Measurements from ENCODE around the gene SCRT2. TPM values are rescaled to one million over a fixed set of nuclear protein-coding genes. Genes with fewer than 3 reads are reported as not detected.

Gene SCRT2
- polyA plus RNA-seq, 3 donors = 0.04 to 0.10 (median 0.06) TPM

GRCh38 chr20:673603-674001, 2.0 kb downstream of the SCRT2 start:
- DNase-seq (ENCODE audit: low read depth in 3 of 3, low spot score in 2 of 3) = no peak

GRCh38 chr20:672963-673602, 2.5 kb downstream of the SCRT2 start:
- DNase-seq (ENCODE audit: low read depth in 3 of 3, low spot score in 2 of 3) = no peak

DNA sequence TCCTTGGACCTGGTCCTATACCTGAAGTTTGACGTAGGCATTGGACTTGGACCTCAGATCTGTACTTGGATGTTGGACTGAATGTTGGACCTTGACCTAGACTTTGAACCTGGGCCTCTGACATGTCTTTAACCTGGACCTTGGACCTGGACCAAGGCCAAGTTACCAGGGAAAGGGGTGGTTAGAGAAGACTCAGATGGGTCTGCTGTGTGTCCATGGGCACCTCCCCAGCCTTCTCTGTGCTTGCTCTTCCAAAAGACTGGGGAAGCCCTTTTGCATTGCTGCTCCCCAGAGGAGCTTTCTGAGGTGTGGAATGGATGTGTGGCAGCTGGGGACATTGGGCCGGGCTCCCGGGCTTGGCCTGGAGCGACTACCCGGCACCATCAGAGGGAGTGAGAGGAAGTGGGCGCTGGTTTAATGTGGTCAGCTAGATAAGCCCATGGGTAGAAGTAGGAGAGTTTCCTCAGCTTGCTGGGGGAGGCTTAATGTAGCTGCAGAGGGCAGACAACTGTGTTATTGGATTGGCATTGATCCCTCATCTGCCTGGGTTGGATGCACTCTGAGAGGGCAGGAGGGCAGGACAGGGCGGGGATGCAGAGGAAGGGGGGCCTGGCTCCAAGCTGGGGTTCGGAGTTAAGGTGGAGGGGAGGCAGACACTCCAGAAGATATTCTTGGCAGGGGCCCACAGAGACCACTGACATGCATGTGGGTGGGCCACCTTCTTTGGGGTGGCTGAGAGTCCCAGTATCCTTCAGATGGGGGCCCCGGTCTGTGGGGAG, 4.2 kb downstream of the SCRT2 start:
- no peak for DNase-seq (ENCODE audit: low read depth in 3 of 3, low spot score in 2 of 3)

GRCh38 chr20:669573-669972, 6.0 kb downstream of the SCRT2 start:
- no peak for DNase-seq (ENCODE audit: low read depth in 3 of 3, low spot score in 2 of 3)

DNA sequence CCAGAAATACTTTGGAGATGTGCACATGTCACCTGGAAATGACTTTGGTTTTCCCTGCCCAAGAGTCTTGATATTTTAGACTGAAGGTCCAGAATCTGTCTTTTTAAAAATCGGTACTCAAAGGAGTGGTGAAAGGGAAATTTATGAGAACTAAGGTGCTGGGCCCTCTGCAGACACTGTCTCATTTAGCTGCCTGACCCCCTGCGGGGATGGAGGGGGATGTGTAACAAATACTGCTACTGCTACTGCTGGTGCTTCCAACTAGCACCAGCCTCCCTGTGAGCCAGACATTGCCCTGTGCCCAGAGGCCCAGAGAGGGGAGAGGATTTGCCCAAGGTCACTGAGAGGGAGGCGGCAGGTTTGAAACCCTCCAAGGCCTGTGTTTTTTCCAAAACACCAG, 7.0 kb downstream of the SCRT2 start:
- no peak for DNase-seq (ENCODE audit: low read depth in 3 of 3, low spot score in 2 of 3)

DNA sequence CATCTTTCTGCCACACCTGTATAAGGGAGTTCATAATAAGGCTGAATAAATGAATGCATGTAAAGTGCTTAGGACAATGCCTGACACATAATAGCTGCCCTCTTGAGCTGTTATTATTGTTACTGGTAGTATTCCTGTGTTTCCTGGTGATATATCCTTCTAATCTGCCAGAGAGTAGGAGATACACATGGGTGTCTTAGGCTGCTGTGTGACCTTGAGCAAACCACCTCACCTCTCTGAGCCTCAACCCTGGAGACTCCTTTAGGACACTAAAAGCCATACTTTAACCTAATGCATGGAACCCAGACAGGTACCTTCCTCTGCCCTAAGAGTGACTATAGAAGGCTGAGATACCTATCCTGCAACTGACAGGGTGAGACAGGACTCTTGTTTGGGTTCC, 7.6 kb downstream of the SCRT2 start:
- DNase-seq (ENCODE audit: low read depth in 3 of 3, low spot score in 2 of 3) = no peak

GRCh38 chr20:667351-668034, 8.1 kb downstream of the SCRT2 start:
- DNase-seq (ENCODE audit: low read depth in 3 of 3, low spot score in 2 of 3) = no peak

DNA sequence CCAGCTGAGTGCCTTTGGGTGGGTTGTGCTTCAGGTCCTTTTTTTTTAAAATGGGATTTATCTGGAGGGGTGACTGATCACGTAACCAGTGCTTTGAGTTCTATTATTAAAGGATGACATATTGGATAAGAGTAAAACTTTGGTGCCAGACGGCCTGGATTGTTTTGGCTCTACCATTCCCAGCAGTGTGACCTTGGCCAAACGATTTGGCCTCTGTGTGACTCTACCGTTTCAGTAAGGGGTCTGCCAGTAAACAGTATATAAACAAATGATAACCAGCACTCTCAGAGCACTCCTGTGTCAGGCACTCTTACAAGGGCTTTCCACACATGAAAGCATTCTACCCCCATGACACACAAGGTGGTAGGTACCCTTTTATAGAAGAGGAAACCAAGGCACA, 8.7 kb downstream of the SCRT2 start:
- no peak for DNase-seq (ENCODE audit: low read depth in 3 of 3, low spot score in 2 of 3)

GRCh38 chr20:665276-665675, 10.3 kb downstream of the SCRT2 start:
- DNase-seq (ENCODE audit: low read depth in 3 of 3, low spot score in 2 of 3) = no peak

DNA sequence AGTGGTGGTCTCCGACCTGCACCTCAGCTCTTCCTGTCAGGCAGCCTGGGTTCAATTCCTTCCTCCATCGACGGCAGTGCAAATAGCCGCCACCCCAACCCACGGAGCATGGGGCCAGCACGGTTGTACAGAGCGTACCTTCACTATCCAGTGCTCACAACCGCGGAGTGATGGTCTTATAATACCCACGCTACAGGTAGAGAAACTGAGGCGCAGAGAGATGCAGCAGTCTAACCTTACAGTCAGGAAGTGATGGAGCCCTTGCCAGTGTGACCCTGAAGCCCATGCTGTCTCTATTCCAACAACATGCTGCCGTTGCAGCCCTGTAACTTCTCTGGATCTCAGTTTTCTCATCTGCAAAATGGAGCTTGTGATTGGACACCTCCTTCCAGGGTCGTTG, 11.0 kb downstream of the SCRT2 start:
- DNase-seq (ENCODE audit: low read depth in 3 of 3, low spot score in 2 of 3) = no peak

- no peak for DNase-seq (ENCODE audit: low read depth in 3 of 3, low spot score in 2 of 3)
Observed at GRCh38 chr20:664151-664550, 11.5 kb downstream of the SCRT2 start.

DNA sequence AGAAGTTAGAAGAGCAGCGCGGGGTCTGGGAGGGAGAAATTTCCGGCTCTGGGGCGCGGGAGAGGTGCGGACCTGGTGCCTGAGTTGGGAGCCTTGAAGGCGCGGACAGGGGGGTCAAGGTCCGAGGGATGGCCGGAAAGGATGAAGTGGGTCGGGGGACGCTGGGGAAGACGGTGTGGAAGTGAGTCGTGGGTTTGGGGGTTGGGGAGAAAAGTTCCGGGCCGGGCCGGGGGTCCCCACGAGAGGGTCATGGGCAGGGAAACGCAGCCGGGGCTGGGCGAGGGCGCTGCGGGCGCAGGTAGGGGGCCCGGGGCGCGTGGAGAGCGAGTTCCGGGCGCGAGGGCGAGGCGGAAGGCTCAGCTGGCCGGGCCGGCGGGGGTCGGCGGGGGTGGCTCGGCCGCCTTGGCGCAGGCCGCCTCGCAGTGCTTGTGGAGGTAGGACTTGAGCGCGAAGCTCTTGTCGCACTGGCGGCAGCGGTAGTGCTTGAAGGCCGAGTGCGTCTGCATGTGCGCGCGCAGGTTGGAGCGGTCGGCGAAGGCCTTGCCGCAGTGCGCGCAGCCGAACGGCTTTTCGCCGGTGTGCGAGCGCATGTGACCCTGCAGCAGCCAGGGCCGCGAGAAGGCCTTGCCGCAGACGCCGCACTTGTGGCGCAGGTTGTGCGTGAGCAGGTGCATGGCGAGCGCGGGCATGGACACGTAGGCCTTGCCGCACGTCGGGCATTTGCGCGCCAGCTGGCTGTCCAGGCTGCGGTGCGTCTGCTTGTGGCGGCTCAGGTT, 12.1 kb downstream of the SCRT2 start:
- no peak for DNase-seq (ENCODE audit: low read depth in 3 of 3, low spot score in 2 of 3)

- no peak for DNase-seq (ENCODE audit: low read depth in 3 of 3, low spot score in 2 of 3)
Observed at GRCh38 chr20:662277-663192, 13.1 kb downstream of the SCRT2 start.

DNA sequence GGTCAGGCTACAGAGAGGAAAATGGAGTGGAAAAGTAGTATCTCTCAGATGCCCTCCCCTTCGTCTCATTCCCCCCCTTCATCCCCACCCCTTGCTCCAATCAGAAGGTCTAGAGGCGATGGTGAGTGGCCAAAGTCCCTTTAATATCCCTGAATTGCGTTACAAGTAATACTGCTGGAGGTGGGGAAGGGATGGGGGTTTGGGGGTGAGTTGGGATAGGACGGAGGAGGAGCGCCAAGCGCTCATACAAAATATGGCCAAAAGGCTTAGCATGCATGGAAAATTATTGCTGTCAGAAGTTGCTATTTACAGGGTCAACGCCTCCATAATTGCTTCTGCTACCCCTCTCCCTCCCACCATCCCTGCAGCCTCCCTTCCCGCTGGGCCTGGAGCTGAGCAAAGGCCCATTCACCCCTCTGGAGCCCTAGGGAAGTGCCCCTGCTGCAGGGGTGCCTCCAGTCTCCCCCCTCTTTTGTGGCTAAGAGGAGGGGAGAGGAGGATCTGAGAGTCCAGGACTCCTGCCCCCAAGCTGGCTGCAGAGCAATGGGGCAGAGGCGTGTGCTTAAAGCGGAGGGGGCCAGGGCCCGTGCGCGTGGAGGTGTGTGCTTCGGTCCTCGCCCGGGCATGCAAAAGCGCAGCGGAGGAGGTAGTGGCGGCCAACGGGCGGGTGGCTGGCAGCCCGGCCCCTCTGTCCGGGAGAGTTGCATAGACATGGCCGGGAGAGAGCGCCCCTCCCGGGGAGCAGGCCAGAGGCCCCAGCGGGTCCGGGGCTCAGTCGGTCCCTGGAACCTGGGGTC, 13.9 kb downstream of the SCRT2 start:
- DNase-seq (ENCODE audit: low read depth in 3 of 3, low spot score in 2 of 3) = no peak

DNA sequence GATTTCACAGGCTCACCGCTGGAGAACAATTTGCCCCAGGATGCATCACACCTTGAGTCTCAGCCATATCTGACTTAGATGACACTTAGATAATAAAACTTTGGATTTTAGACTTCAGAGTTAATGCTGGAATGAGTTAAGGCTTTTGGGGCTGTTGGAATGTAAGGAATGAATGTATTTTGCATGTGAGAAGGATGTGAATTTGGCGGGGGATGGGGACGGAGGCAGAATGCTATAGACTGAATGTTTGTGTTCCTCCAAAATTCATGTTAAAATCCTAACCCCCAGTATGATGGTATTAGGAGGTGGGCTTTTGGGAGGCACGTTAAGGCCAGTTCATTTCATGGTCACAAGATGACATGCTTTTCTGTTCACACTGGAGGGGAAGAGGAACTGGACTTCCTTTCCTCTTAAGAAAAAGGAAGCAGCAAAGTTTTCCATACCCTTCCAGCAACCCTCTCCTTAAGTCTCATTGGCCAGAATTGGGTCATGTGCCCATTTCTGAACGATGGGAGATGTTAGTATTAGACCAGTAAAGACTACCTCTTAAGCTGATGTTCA, 16.8 kb downstream of the SCRT2 start:
- DNase-seq (ENCODE audit: low read depth in 3 of 3, low spot score in 2 of 3) = no peak

DNA sequence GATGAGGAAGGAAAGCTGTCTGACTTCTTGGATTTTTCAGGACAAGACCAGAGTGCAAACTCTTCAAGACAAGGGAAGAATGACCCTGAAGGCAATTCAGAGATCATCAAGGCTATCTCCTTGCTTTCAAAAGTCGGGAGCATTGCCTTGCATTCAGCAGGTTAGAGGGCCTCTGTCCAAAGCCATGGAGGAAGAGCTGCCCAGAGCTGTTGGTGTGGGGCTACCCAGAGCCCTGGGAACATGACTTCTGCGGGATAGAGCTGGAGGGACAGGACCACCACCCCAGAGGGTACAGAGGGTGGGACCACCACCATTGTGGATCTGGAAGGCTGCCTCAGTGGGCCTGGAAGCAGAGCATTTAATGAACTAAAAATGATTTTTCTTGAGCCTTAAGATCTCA, 17.4 kb downstream of the SCRT2 start:
- DNase-seq (ENCODE audit: low read depth in 3 of 3, low spot score in 2 of 3) = no peak

DNA sequence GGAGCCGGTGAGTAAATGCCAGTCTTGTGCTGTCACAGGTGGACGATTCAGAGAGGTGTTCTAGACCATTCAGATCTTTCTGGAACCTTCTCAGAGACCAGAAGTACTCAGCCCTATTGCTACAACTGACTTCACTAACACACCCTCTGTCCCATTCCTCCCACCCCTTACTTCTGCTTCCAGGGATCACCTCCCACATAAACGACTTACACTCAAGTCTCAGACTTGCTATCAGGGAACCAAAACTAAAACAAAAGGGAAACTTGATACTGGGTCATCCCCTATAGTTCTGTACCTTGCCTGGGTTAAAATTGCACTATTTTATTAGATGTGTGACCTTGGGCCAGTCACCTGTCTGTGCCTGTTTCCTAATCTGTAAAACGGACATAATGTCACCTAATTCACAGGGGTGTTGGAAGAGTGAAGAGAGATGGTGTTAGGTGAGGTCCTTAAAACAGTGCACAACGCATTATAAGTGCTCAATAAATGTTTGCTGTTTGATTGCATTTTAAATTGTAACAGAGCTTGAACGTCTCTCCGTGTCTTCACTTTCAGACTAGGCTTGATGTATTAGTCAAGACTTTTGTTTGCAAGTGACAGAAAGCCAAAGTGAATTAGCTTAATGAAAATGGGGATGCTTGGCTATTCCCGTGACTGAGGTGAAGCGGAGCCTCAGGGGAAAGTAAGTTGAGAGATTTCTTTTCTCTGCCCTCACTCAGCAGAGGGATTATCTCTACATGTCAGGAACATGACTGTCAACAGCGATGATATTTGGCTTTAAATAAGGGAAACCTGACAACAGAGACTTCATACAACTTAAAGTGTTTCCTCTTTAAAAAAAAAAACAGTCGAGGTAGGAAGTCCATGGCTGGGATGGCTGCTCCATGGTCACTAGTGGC, 19.6 kb downstream of the SCRT2 start:
- DNase-seq (ENCODE audit: low read depth in 3 of 3, low spot score in 2 of 3) = no peak

GRCh38 chr20:654417-654750, 21.2 kb downstream of the SCRT2 start:
- DNase-seq (ENCODE audit: low read depth in 3 of 3, low spot score in 2 of 3) = no peak
